K562 (cell line): ENCODE data around the gene METRN. TPM values are rescaled to one million over a fixed set of nuclear protein-coding genes. Genes with fewer than 3 reads are reported as not detected.

Source experiments
- E2F6 ChIP-seq, 2 experiments: IDR thresholded peaks; 2 replicates each; pipeline ENCODE4 v1.6.1; 2011; ENCODE audit warnings: borderline replicate concordance in 1 of 2, control low read depth in 1 of 2, low read depth in 1 of 2, low read length in 1 of 2, mild to moderate bottlenecking in 1 of 2, mixed read lengths in 1 of 2, moderate library complexity in 1 of 2; ENCODE audit not compliant: insufficient read depth in 1 of 2, insufficient read length in 1 of 2, poor library complexity in 1 of 2, severe bottlenecking in 1 of 2; ENCODE audit errors: extremely low read depth in 1 of 2
- L3MBTL2 ChIP-seq: fragments of 450-650 bp; IDR thresholded peaks from 2 replicates; pipeline ENCODE4 v1.6.1; 2016; ENCODE audit warnings: mild to moderate bottlenecking, moderate library complexity
- NFIC ChIP-seq: fragments of 450-650 bp; IDR thresholded peaks from 2 replicates; pipeline ENCODE4 v1.6.1; 2017; ENCODE audit warnings: mild to moderate bottlenecking, inconsistent platforms
- NFIX ChIP-seq: fragments of 250-450 bp; sonication (Bioruptor Pico); IDR thresholded peaks from 2 replicates; pipeline ENCODE4 v1.4.0; 2020; ENCODE audit warnings: low read depth, mild to moderate bottlenecking, moderate library complexity
- PRDM10 ChIP-seq: fragments of 450-650 bp; IDR thresholded peaks from 2 replicates; pipeline ENCODE4 v1.6.1; 2018; ENCODE audit not compliant: partially characterized antibody
- SP2 ChIP-seq: IDR thresholded peaks from 2 replicates; pipeline ENCODE4 v1.6.1; 2011; ENCODE audit warnings: mild to moderate bottlenecking, low read depth, low read length, moderate library complexity; ENCODE audit not compliant: poor library complexity, severe bottlenecking; ENCODE audit errors: extremely low read depth
- polyA plus RNA-seq, 8 experiments: library from polyadenylated mRNA; depleted of rRNA in 4 of 8; stranded (reverse) in 5 of 8; unstranded in 3 of 8; fragments of >200 nt; fragmentation: Nextera tagmentation in 2 of 8; fragmentation: Illumina TruSeq in 1 of 8; extraction: Ambion mirVana in 2 of 8; extraction: Trizol in 1 of 8; gene quantifications; 2 replicates each; pipeline versions ENCODE4 v1.2.1 to v1.2.3, GENCODE V29; 2011 to 2014; ENCODE audit warnings: inconsistent platforms in 1 of 8, missing spikeins in 1 of 8
- total RNA-seq, 7 experiments: library from RNA; depleted of rRNA in 6 of 7; stranded (reverse); fragments of >200 nt in 6 of 7; fragmentation: Illumina TruSeq in 2 of 7; extraction: Trizol in 2 of 7; gene quantifications; 2 replicates each; pipeline versions ENCODE4 v1.2.1 to v1.2.3, GENCODE V29; 2011 to 2021; ENCODE audit warnings: low replicate concordance in 1 of 7
- TF ChIP-seq, protein P1 (sequence below): sonication (generic); formaldehyde crosslinking; IDR thresholded peaks from 2 replicates; pipeline ENCODE4 v1.9.0; 2022; ENCODE audit warnings: mild to moderate bottlenecking, missing genetic modification reagents
- TF ChIP-seq, protein P2 (sequence below): fragments of 450-650 bp; IDR thresholded peaks from 2 replicates; pipeline ENCODE4 v1.6.1; 2014; ENCODE audit warnings: low read depth, mild to moderate bottlenecking, moderate library complexity, borderline replicate concordance

METRN gene
- total and polyA plus RNA-seq, 9 of the 15 experiments (the other 6 are each of a cell fraction or from before 2014, with no cell fraction given): 0.20 to 89.8 (median 15.4) TPM

GRCh38 chr16:714558-715476 is at the start of gene METRN (continued):
- peak; percentile 41 for TF ChIP-seq SP2
- no peak for TF ChIP-seq NFIX (CRISPR knock-in tag)
- peak; percentile 55; the same call in 1 of the 2 replicates for TF ChIP-seq NFIC
- peak; percentile 67 for TF ChIP-seq PRDM10
- TF ChIP-seq, protein P1, sequence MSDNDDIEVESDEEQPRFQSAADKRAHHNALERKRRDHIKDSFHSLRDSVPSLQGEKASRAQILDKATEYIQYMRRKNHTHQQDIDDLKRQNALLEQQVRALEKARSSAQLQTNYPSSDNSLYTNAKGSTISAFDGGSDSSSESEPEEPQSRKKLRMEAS (CRISPR knock-in tag): peak; percentile 20; the same call in 1 of the 2 replicates
- peak; percentile 73 for TF ChIP-seq L3MBTL2
- TF ChIP-seq, protein P2, sequence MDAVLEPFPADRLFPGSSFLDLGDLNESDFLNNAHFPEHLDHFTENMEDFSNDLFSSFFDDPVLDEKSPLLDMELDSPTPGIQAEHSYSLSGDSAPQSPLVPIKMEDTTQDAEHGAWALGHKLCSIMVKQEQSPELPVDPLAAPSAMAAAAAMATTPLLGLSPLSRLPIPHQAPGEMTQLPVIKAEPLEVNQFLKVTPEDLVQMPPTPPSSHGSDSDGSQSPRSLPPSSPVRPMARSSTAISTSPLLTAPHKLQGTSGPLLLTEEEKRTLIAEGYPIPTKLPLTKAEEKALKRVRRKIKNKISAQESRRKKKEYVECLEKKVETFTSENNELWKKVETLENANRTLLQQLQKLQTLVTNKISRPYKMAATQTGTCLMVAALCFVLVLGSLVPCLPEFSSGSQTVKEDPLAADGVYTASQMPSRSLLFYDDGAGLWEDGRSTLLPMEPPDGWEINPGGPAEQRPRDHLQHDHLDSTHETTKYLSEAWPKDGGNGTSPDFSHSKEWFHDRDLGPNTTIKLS: no peak
- peak; percentile 84 to 91 for TF ChIP-seq E2F6 (IDR thresholded peaks at IDR 0.05; ENCODE audit: borderline replicate concordance in 1 of 2, extremely low read depth in 1 of 2, insufficient read depth in 1 of 2, insufficient read length in 1 of 2, low read depth in 1 of 2, low read length in 1 of 2, poor library complexity in 1 of 2, severe bottlenecking in 1 of 2)
